Erythroblast (primary cell): ENCODE data around the gene SCFD2.

Source experiments
- GATA1 ChIP-seq: IDR thresholded peaks from 2 replicates; pipeline ENCODE4 v1.6.1; 2011; ENCODE audit warnings: low read depth, mild to moderate bottlenecking, control low read depth, low read length, moderate library complexity
- POLR2A ChIP-seq: IDR thresholded peaks from 2 replicates; pipeline ENCODE4 v1.6.1; 2011; ENCODE audit warnings: mild to moderate bottlenecking, low read length

- TF ChIP-seq POLR2A (no peak), GATA1 (no peak)
These were observed 476.5 kb downstream of the SCFD2 start for GRCh38 chr4:52889354-52889753.
